DMS79 (cell line): ENCODE results near the gene MARCHF10.

ENCODE experiments used
- DNase-seq: peaks from one replicate; lab custom pipeline; 2025; lab: John Stamatoyannopoulos, UW

Gene MARCHF10

DNA sequence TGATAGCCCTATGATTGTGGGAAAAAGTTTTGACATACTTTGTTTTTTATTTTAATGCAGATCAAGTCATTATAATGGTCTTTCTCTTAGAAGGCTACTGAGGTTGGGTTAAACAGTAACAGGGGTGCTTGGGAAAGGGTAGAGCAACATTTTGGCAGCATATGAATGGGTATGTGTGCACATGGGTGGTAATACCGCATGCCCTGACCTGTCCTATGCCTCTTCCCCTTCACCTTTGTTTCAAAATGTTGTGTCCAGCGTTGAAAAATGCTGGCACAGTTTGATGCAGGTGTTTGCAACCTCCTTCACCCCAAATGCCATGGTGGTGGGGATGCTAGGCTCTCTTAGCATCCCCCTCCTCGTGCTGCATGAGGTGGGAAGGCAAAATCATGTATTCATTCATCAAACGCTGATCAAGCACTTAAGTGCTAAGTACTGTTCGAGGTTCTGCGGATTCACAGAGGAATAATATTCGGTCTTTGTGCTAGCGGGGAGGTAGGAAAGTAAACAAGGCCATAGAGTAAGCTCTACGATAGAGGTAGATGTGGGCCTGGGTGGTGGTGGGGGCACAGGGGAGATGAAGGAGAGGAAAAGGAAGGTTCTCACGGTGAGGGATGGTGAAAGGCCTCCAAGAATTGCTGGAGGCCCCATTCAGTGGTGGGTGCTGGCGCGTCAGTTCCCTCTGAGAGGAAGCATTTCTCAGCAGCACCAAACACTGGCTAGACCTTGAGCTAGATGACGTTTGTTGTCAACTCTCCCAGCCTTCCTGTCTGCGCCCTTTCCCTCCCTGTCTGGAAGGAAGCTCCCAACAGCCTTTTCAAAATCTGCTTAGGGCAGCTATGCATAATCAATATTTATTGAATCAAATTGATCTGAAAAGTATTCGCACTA lies 13.3 kb upstream of the MARCHF10 start:
- DNase-seq: no peak

DNA sequence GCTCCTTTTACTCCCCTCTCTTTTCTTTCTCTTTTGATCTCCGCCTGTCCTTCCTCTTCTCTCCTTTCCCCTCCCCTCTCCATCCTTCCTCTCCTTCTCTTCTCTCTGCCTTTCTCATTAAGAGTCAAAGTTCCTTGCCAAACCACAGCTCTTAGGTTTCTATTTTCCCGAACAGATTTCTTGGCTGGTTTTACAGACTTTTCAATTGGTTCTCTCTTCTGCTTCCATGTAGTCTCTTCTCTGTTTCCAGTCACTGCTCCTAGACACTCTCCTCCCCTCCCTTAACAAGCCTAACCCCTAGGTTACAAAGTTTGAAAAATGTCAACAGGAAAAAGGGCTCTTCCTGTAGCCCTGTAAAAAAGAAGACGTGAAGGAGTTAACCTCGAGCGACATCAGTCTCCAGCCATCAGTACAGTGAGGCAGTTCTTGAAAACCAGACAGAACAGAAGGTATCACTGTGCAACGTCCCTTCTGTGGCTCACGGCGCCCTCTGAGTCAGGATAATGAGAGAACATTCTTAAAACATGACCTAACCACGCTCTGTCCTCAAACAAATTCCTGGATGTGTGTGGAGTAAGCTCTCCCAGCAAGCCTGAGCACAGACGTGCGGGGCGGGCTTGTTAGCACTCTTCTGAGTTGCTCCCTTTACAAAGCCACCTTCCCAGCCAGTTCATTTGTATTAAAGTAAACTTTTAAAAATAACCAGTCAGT lies 11.6 kb upstream of the MARCHF10 start:
- no peak for DNase-seq

DNA sequence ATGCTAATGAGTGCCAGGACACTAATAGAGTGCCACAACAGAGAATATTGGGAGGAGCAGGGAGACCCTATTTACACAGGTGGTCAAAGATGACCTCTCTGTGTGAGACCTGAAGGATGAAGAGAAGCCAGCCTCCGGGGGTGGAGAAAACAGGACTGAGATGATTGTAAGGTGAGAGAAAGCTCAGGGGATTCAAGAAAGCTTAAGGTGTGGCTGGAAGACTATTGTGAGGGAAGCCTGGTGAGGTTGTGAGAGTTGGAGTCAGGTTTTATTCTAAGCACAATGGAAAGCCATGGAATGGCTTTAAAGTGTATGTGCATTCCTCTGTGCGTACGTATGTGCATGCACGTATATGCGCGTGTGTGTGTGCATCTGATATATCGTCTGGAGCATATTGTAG lies 10.4 kb upstream of the MARCHF10 start:
- DNase-seq: no peak

DNA sequence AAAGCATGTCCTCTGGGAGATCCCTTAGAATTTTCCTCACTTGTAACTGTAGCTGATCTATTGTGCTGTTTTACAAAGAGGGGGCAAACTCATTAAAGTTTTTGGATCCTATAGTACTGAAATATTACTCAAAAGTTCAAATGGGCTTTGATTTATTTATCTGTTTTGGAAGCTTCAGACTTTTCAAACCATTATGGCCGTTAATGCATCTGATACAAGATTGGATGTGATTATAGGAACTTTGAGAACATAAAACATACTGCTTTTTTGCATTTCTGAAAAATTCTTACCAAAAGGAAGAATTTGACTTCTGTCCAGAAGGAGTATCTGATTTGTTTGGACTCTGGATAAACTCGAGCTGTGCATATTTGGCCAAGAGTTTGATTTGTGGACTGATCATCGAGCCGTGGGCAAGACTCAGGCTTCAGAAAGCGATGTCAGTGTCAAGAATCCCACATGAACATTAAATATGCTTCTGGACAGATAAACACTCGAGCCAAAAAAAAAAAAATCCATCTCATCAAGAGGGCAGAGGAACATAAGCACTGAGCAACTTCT lies 8.2 kb upstream of the MARCHF10 start:
- DNase-seq: no peak

DNA sequence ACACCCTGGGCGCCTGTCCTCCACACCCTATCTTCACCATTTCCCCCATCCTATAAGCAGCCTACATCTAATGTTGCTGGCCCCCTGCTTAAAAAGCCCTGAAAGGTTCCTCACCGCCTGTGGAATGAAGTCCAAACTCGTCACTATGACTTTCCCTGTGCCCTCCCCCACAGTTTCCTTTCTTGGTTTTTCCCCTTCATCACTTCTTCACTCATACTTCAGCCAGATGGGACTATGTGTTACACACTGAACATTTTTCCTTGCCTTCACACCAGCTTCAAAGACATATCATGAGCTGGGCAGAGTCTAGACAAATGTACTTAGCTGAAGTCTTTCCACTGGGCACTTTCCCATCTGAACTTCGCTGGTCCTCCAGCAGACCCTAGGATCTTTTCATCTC lies 1.5 kb upstream of the MARCHF10 start:
- no peak for DNase-seq

DNA sequence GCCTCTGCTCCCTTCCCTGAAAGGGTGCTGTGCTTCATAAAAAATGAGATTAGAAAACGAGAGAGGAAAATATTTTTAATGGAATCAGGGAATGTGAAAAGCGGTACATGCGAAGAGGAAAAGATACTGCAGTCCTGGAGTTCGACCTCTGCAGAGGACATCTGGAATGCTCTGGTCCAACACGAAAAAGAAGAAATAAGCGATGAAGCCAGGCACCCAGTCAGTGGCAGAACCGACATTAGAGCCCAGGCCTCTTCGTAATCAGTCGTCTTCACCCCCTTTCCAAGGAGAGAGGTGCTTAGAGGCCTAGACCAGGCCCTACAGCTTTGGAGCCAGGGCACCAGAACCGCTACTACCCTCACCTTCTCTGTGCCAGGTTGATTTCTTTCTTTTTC lies 459 bp upstream of the MARCHF10 start:
- no peak for DNase-seq

DNA sequence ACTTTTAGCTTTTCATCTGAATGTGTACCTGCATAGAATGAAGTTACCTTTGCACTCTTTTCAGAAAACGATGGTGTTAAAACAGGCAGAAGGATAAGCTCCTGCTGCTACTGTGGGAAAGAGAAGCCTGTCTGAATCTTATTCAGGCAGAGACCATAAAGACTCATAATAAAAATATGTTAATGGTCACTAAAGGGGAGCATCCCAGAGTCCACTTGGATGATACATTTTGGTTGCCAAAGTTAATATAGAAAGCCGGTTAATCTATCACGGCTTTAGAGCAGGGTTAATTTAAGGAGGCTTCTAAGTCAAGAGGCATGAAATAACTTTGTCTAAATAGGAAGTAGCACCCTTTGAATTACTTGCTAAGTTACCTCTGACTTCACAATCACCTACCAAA lies 2.9 kb downstream of the MARCHF10 start:
- no peak for DNase-seq

DNA sequence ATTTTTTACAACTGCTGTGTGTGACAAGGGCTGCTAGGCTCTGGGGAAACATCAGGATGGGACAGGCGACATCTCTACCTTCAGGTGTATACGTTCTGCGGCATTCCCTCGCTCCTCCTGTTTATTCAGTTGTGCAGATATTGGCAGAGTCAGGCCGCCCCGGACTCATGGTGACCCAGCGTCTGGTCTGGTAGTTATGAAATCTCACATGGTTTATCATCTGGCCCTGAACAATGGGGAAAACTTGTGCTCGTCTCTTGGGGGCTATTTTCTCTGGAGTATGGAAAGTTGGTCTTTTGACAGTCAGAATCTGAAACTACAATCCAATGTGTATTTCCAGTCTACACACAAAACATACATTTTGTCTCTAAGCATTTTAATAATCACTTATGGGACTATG lies 3.3 kb downstream of the MARCHF10 start:
- no peak for DNase-seq

DNA sequence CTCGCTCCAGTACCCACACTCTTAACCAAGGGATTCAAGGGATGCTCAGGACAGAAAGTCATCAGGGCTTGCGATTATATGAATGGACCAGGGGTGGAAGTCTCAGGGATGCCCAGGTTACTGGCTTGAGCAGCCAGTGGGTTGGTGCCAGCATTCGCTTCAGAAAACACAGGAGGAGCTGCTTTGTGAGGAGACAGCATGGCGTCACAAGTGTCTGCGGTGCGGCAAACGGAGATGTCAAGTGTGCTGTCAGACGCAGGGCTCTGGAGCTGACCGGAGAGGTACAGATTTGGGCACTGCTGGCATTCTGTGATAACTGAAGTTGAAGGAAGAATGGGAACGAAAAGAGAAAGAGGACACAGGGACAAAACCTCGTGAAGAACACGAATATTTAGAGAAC lies 4.1 kb downstream of the MARCHF10 start:
- DNase-seq: peak; percentile 3

DNA sequence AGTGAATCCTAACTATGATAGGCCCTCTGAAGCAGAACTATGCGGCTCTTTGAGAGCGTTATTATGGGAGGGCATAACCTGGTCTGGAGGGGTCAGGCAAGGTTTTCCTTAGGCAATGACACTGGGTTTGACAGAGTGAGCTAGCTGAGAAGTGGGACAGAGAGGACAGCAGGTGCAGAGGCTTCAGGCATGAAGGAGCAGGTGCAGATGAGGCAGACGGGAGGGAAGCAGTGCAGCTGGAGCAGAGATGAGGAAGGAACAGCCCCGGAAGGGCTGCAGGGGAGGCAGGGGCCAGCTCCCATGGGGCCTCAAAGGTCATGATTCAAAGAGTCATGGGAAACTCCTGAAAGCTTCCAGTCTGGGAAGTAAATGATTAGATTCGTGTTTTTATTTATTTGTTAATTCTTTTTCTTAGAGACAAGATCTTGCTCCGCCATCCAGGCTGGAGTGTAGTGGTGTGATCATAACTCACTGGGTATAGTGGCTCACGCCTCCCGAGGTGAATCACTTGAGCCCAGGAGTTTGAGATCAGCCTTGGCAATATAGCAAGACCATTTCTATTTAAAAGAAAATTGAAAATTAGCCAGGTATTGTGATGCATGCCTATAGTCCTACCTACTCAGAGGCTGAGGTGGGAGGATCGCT lies 5.4 kb downstream of the MARCHF10 start:
- no peak for DNase-seq

DNA sequence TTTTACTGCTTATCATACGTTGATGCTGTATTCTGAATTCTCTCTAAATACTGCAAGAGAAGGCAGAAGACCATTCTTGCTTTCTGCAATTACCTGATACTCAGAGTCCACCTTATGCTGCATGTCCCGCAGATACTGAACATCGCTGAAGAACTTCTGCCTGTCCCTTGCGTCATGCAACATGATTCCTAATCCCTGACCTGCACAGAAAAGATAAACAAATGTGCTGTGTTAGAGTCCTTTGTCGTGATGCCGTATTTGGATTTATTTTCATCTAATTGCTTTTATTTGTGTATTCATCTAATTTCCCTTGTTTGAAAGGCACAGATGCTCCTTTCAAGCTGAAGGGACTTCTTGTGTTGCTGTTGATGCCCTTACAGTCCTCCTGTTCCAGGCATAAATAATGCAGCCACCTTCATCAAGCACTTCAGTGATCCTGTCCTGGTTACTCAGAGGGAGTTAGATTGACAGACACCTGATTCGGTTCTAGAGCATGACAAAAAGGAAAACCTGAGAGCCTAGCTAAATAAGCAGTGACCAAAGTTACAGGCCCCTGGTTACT lies 6.5 kb downstream of the MARCHF10 start:
- DNase-seq: no peak

DNA sequence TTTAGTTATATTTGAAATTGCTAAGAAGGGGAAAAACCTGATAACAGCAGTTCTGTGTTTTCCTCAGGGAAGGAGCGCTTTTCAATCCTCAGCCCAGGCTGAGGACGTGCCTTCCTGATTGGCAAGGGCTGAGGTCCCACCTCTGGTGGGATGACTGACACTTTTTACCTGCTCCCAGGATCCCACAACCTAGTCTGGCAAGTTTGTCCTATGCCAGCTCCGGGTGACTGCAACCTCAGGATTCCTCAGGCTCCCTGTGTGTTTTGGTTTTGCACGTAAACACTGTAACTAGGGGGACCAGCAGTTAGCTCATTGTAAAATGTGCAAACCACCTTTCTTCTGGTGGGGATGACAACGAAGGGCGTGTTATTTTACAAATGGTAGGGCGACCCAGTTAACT lies 7.5 kb downstream of the MARCHF10 start:
- DNase-seq: no peak

DNA sequence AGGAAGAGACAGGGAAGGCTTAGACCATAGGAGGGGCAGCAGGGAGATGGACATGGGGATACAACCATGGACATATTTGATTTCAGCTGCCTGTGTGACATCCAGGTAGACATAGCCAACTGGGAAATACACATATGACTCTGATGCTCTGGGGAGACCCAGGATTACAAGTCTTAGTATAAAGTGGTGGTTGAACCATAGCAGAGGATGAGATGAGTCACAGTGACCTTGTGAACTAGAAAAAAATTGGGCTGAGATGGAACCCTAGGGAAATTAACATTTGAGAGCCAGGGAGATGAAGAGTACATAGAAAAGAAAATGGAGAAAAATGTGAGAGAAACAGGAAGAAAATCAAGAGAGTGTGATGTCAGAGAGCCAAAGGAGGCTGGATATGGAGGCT lies 10.2 kb downstream of the MARCHF10 start:
- no peak for DNase-seq

DNA sequence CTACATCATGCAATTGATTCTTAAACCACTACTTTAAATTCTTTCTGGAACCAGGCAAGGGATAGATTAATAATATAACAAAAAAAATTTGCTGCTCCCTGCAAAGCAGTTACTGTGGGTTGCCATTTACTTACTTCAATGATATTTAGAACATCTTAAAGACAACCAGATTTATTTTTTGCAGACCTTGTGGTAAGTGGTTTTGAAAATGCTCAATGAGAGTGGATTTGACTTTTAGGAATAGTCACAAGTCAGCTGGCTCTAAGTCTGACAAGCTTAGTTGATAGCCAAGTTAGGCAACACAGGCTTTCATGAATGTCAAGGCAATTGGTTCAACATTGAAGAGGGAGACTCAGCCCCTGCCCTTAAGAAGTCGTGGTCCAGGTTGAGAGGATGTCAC lies 11.8 kb downstream of the MARCHF10 start:
- DNase-seq: no peak

DNA sequence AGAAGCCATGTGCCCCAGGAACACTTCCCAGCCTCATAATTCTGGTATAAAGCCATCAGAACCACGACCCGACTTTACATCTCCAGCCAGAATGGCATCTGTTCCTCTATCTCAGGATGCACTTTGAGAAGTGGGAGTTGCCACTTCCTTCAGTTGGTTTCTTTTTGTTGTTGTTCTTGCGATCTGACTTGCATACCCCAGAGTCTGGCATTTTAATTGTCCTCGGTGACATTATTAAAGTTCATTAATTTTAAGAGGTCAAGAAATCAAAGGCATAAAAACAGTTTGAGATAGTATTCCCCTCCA lies 13.5 kb downstream of the MARCHF10 start:
- no peak for DNase-seq

DNA sequence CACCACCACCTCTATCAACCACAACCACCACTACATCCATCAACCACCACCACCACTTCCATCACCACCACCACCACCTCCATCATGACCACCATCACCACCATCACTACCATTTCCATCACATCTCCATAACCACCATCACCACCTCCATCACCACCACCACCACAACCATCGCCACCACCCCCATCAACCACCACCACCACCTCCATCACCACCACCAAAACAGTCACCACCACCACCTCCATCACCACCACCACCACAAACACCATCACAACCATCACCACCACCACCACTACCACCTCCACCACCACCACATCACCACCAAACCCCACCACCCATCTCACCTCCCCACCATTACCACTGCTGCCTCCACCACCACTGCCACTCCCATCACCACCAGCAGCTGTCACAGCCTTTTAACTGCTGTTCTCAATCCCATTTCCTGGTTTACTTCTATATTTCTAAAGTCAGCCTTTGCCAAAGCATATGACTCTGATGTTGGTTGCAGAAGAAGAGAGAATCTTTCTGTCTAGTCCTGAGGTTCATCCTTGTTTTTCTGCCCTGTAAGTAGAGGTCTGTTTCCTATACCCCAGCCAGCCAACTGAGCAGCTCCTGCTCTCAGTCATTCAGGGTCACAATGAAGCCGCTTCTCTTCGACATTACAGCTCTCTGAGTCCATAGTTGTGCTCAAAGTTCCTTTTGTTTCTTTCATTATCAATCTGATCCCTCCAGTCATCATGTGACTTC lies 14.0 kb downstream of the MARCHF10 start:
- DNase-seq: no peak

DNA sequence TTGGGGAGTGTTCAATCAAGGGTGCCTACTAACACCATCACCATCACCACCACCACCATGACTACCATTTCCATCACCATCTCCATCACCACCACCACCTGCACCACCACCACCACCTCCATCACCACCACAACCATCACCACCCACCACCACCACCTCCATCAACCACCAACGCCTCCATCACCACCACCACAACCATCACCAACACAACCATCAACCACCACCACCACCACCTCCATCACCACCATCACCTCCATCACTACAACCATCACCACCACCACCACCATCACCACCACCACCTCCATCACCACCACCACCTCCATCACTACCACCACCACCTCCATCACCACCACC lies 15.7 kb downstream of the MARCHF10 start:
- no peak for DNase-seq

DNA sequence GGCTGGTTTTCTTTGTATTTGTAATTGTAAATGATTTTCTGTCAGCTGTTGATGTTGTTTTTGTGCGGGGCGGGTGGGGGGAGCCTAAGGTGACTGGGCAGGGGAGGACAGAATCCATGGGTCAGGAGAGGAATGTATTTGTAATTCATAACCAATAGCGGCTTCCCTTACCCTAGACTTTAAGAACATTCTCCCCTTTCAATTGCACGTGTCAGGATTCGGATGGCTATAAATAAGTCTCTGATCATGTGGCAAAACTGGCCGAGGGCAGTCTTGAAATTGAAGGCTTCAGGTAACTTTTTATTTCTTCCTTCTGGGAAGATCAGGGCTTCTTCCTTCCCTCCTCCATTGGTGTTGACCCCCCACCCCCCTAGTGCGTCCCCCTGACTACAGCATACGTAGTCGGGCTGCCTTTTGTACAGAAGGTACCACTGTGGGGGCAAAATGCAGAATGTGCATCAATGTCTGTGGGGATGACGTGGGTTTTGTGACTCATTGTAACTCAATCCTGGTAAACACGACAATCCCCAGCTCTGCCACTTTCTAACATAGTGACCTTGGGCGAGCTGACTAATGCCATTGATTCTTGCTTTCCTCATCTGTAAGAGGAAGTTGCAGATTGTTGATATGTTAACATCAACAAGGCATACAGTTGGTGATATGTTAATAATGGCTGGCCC lies 16.2 kb downstream of the MARCHF10 start:
- DNase-seq: no peak

DNA sequence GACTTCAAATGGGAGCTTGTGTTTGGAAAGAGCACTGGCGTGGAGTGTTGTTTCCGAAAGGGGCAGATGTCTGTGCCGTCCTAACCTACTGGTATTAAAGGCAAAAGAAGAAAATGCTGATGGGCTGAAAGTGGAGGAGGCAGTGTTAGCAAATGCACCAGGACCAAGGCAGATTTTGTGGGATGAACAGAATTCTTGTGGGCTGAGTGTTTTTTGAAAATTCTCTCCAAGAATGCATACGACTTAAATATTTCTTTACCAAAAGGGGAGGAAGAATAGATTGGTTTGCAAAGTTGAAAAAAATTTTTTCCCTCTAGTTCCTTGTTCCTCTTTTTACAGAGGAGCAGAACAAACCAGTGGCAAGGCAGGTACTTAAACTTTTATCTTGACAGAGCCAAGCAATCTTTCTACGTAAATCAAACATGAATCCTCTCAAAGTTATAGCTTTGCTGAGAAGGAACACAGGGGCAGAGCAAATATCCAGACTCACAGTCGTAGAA lies 16.8 kb downstream of the MARCHF10 start:
- DNase-seq: no peak

DNA sequence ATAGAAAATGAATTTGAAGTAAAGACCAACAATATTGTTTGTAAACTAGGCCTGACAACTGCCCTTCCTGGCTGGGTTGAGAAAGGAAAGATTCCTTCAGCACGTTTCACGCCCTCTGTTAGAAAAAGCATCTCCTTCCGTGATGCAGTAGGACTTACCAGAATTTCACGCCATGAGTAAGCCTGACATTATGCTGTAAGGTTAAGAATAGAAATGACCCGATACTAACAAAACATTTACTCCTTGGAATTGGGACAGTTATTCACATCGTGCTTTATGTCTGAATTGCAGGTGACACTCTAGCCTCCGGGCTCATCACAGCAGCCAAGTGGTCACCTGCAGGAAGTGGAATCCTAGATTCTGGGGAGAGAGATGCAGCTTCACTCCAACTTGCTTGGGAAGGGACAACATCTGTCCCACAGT lies 17.5 kb downstream of the MARCHF10 start:
- DNase-seq: no peak

DNA sequence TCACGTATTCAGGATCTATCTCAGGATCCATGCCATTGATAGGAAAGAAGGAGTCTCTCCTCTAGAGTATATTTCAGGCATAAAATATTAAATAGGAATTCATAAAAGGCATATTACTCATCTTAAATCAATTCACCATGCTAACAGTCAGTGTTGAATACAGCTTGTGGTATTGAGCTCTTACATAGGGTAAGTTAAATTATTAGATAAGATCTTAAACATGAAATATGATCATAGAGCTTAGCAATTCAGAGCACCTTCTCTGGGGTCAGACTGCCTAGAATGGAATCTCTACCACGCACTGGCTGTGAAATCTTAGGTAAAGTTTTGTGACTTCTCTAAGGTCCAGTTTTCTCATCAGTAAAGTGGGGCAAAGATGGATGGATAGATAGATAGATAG lies 20.7 kb downstream of the MARCHF10 start:
- no peak for DNase-seq
